Left ventricle myocardium superior (tissue), 1 donor: ENCODE results near the gene CLDND1. TPM values are rescaled to one million over a fixed set of nuclear protein-coding genes. Genes with fewer than 3 reads are reported as not detected.

Experiments used
- ATAC-seq: fragments of 200-7000 bp; cut with Tn5 transposase; one replicate; pipeline ENCODE4 v1.9.1; 2020; ENCODE audit warnings: mild to moderate bottlenecking, moderate library complexity
- DNase-seq: peaks from one replicate; pipeline ENCODE4 v3.0.0-alpha.2; 2020
- intact Hi-C: fragments of 100-400 bp; cut with micrococcal nuclease; formaldehyde crosslinking; loops from one replicate; pipeline ENCODE4 v1.11.0; 2022
- total RNA-seq: library from RNA; stranded (reverse); fragmentation: NEBNext Ultra II Directional; extraction: Animal tissue kit (Norgen Biotek cat#: 25700); gene quantifications from one replicate; pipeline ENCODE4 v1.2.1, GENCODE V29; 2021
- donor health status: DM: no; HTN: yes; CAD: no; lungs with severe emphysema.

The CLDND1 gene
- total RNA-seq, 1 donor from 2014 or later, result 75.6 TPM

- DNase-seq (no peak), ATAC-seq (no peak)
- intact Hi-C loops, result no loop called here
These were observed 6.0 kb upstream of the CLDND1 start for GRCh38 chr3:98528474-98529346.

DNA sequence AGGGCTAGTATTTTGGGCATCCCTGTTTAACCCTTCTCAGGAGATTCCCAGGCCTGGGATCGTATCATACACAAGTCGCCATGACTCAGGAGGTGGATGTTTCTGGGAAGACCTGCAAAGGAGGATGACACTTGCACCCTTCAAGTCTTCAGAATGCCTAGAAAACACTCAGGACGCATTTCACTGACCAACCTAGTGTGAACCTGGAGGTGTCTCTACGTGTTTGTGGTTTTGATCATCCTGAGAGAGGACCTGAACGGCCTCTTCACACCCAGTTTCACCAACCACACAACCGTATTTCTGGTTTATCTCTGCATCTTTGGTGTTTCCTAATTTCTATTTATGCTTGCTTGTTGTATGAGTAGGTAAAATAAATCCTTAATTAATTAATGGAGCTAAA lies 2.8 kb upstream of the CLDND1 start:
- no peak for DNase-seq
- intact Hi-C loops, result no loop called here
- no peak for ATAC-seq

DNA sequence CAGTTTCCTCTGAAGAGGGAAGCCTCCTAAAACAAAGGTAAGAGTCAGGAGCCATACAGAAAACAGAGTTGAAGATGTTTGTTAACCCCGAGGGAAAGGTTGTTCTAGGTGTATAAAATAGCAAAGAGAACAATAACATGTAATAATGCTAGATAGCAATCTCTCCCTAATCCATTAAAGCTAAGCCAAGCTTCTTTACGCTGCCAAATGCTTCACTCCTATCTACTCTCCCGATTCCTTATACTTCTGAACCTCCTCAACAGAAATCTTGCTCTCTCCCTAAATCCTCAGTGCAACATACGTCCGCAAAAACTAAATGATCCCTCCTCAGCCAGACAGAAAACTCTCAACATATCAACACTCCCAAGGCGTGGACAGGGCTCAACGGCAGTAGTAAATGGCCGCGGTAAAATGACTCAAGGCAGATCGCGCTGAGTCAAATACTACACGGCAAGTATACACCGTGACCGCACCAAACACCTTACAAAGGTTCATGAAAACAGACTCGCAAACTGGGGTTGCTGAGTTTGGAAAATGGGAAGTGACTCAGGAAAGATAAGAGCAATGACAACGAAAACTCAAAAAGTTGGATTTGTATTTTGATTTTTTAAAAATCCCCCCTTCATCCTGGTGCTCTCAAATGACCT lies 682 bp downstream of the CLDND1 start:
- peak; percentile 58 for ATAC-seq
- intact Hi-C loops, result no loop called here

GRCh38 chr3:98519351-98519750 lies 3.4 kb downstream of the CLDND1 start:
- no peak for DNase-seq
- intact Hi-C loops, result no loop called here
- no peak for ATAC-seq

More for the DNA sequence above, 682 bp downstream of the CLDND1 start:
- DNase-seq, result no peak

DNA sequence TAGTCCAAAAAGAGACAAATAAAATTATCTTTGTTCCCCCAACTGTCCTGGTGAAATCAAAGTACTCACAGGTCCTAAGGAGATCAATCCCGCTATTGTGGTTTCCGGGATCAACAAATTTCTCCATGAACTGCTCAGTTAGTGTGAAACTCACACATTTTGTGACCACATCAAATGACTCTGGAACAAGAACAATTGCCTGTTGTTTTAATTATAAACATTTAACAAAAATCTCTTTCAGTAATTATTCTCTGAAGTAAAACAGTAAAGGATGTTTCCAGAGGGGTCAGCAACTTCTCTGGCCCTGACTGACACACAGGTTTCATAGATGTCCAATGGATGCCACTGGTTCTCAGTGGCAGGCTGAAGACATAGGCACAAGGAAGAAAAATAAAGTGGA lies 3.9 kb downstream of the CLDND1 start:
- intact Hi-C loops, result no loop called here
- DNase-seq (no peak), ATAC-seq (no peak)

GRCh38 chr3:98514948-98515347 lies 7.8 kb downstream of the CLDND1 start:
- ATAC-seq, result no peak
- intact Hi-C loops, result no loop called here
- no peak for DNase-seq

DNA sequence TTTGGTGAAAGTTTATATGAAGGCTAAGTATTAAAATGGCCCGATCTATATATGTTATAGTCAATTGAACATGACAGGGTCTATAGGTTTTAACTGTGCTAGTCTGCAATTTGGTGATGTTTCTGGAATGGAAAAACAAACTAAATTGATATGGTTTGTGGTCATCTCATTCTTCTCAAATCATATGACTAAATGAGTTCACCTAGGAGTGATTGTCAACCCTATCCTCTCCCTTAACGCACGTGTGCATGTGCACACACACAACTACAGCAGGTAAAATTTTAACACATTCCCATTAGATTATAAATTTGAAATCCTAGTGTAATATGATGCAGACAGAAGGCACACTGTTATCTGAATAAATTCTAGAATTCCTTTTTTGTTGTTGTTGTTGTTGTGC lies 9.0 kb downstream of the CLDND1 start:
- intact Hi-C loops, result no loop called here
- no peak for DNase-seq
- no peak for ATAC-seq

- ATAC-seq (no peak), DNase-seq (no peak)
- intact Hi-C loops, result no loop called here
These were observed 9.6 kb downstream of the CLDND1 start for GRCh38 chr3:98513091-98513511.

- intact Hi-C loops, result no loop called here
- no peak for ATAC-seq
These were observed 10.1 kb downstream of the CLDND1 start for GRCh38 chr3:98512576-98512975.

GRCh38 chr3:98508582-98508981 lies 14.1 kb downstream of the CLDND1 start:
- DNase-seq, result no peak
- intact Hi-C loops, result no loop called here

More at GRCh38 chr3:98512576-98512975, 10.1 kb downstream of the CLDND1 start:
- DNase-seq, result no peak

DNA sequence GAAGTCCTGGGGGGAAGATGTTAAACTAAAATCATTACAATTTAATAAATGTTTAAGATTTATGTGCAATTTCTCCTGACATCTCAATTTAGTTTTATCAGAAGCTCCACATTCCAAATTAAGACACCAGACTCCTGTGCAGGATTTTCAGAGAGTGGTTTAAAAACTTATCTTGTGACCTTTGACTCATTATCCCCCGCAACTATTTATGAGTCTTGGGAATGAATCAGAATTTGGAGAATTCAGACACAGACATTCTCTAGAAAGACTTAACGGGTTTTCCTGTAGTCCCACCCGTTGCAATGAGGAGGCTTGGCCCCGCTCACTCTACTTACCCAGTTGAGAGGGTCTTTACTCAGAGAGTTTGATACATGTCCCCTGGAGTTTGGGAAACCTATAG lies 18.2 kb downstream of the CLDND1 start:
- DNase-seq (no peak), ATAC-seq (no peak)
- intact Hi-C loops, result no loop called here

More at GRCh38 chr3:98508582-98508981, 14.1 kb downstream of the CLDND1 start:
- no peak for ATAC-seq

DNA sequence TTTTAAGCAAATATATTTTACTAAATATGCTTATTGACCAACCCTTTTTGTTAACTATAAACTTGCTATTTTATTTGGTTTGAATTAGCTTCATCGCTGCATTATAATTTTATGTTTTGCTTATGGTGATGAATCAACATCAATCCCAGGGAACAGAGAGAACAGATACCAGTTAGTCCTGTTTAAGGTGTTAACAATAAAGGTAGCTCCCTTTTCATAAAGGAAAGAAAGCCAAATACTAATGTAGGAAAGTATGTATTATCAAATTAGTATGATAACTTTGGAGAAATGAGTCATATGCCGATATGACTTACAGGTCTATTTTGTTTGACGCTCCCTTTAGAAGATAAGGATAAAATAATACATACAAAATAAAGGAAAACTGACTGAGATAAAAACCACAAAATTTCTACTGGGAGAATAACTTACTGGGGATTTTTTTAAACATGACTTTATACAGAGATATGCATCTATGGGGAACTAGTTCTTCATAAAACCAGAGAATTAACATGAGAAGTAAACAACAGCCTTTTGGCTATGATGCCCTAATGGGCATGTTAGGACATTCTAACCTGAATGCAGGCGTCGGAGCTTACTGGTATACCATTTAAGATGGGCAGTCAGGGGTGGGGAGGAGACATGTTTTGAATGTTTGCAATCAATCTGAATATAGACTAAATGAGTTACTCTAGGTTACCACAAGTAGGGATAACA lies 20.7 kb downstream of the CLDND1 start:
- DNase-seq, result no peak
- no peak for ATAC-seq
- intact Hi-C loops, result no loop called here

- intact Hi-C loops, result no loop called here
- no peak for ATAC-seq
- no peak for DNase-seq
These were observed 21.4 kb downstream of the CLDND1 start for GRCh38 chr3:98501270-98501669.

- DNase-seq (no peak), ATAC-seq (no peak)
- intact Hi-C loops, result no loop called here
These were observed 22.7 kb downstream of the CLDND1 start for GRCh38 chr3:98500019-98500418.

- ATAC-seq (no peak), DNase-seq (no peak)
- intact Hi-C loops, result no loop called here
These were observed 25.3 kb downstream of the CLDND1 start, which contains the start of gene OR5K2 for GRCh38 chr3:98497381-98497780. Gene OR5K2, plus strand, starts transcription at chr3:98497681. Its CDS starts 0 bp downstream, at chr3:98497681.

DNA sequence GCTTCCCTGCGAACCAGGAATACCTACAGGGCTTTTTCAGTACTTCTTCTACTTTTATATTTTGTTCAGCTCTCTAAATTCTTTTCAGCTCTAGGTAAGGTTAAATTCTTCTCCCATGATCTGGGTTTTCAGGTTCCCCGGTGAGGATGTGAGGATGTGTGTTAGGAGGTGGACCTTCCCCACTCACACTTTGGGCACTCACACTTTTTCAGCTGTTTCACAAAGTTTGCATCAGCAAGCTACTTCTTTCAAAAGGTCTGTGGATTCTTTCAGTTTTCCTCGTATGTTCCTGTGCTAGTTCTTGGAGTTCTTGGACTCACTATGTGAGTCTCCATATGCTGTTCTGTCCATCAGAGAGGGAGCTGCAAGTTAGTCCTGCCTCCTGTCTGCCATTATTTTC lies 39.1 kb downstream of the CLDND1 start:
- DNase-seq (no peak), ATAC-seq (no peak)
- intact Hi-C loops, result no loop called here

DNA sequence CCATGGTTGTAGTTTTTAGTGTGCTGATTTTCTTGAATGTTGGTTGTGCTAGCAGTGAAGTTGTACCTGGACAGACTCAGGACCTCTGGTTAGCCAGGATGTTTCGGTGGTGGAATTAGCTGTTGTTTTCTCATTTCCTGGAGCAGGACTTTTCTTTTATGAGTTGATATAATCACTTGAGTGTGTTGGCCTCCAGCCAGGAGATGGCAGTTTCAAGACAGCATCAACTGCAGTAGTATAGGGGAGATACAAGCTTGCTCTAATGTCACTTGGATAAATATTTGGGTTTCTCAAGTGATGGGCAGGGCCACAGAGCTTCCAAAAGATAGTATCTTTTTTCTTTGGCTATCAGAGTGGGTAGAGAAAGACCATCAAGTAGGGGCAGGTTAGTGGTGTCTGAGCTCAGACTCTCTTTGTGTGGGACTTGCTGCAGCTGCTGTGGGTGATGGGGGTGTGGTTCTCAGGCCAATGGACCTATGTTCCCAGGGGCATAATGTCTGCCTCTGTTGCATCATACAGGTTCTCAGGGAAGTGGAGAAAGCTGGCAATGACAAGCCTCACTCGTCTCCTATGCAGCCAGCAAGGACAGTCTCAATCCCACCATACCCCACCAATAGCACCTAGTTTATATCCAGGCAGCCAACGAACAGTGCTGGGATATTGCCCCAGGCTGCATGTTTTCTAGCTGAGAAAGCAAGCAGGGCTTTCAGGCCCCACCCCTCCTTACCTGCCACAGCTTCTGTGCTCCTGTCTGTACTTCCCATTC lies 39.8 kb downstream of the CLDND1 start:
- intact Hi-C loops, result no loop called here
- DNase-seq, result no peak
- ATAC-seq, result no peak
